AG08396 (cell line): ENCODE measurements around the gene METTL15.
"Not testable (repeated sequence)": the region's sequence is repeated elsewhere in the genome, so short reads cannot be mapped to it uniquely, and the experiment has no call there.

ENCODE experiments used
- DNase-seq: peaks from one replicate; pipeline ENCODE4 v3.0.0; 2012; ENCODE audit warnings: low spot score, mixed read lengths

Gene METTL15, protein sequence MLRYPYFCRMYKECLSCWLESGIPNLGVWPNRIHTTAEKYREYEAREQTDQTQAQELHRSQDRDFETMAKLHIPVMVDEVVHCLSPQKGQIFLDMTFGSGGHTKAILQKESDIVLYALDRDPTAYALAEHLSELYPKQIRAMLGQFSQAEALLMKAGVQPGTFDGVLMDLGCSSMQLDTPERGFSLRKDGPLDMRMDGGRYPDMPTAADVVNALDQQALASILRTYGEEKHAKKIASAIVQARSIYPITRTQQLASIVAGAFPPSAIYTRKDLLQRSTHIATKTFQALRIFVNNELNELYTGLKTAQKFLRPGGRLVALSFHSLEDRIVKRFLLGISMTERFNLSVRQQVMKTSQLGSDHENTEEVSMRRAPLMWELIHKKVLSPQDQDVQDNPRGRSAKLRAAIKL

GRCh38 chr11:28107750-28108618, at the start of gene METTL15, which contains the start of gene KIF18A:
Gene METTL15 (plus strand): TSS chr11:28108388. CDS start chr11:28113335, 4,947 bp downstream.
Gene KIF18A (minus strand): TSS chr11:28108156. CDS start chr11:28097947, 10,209 bp downstream.
- peak; percentile 92 for DNase-seq

DNA sequence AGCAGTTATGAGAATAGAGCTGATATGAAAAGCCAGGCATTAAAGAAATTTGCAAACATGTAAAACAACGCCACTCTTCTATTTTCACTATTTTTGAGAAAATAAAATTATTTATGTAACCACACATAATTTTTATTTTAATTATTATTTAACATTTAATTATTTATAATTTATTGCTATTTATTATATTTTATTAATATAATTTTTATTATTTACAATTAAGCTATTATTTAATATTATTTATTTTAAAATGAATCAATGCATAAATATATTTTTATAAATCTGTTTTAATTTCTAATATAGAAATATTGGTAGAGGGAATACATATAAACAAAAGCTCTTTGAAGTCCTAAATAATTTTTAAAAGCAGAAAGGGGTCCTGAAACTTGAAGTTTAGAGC, 36.9 kb upstream of the METTL15 start:
- DNase-seq = no peak

DNA sequence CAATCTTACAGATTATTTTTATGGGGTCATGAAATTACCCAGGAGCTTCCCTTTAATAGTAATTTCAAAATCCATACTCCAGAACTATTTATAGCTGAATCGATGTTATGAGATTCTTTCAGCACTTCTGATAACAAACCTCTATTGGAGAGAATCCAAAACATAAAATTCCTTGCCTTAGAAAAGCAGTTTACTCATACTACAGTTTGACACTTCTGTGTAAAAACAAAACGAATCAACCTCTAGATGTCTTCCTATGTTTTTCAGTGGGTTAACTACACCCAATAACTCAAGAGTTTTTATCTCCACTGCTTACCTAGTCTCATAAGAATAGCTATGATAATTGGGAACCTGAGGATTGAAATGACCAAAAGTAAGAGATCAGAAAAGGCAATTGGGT, 35.9 kb upstream of the METTL15 start:
- no peak for DNase-seq

- DNase-seq = no peak
Measured at GRCh38 chr11:28077521-28077920, 30.7 kb upstream of the METTL15 start.

GRCh38 chr11:28083118-28083517, 25.1 kb upstream of the METTL15 start:
- DNase-seq = no peak

DNA sequence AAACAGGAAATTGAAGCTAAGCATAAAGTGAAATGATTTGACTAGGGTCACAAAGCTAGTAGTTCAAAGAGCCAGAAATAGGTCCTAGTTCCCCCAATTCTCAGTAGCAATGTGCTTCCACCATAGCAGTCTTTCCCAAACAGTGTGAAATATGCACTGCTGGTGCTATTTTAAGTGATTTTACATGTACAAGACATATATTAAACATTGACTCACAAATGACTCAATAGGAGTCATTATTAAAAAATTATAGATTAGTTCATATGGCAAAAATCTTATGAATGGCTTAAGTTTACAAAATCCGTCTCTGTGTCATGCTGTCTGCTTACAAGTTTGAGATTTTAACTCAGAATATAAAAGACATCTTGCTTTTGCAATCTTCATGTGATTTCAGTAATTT, 21.6 kb upstream of the METTL15 start:
- DNase-seq = peak; percentile 1

- DNase-seq = not testable (repeated sequence)
Measured at GRCh38 chr11:28087192-28087591, 21.0 kb upstream of the METTL15 start.

GRCh38 chr11:28087693-28088092, 20.5 kb upstream of the METTL15 start:
- DNase-seq = not testable (repeated sequence)

GRCh38 chr11:28089378-28089777, 18.8 kb upstream of the METTL15 start:
- no peak for DNase-seq

- no peak for DNase-seq
Measured at GRCh38 chr11:28090052-28090749, 18.0 kb upstream of the METTL15 start.

DNA sequence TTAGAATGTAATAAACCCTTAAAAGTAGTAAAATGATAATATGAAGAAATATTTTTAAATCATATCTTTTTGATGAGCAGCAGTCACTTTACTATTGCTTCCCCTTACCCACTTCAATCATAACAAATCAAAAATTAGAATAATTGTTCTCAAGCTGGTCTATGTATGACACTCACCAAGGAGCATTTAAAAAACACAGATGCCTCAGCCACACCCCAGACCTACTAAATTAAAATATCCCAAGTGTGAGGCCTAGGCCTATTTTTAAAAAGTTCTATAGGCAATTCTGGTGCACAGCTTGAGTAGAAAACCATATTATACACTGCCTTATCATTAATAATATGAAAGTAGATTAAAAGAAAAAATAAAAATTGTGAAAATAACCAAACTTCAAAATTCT, 15.4 kb upstream of the METTL15 start:
- no peak for DNase-seq

- no peak for DNase-seq
Measured at GRCh38 chr11:28098257-28098656, 9.9 kb upstream of the METTL15 start.

- DNase-seq = no peak
Measured at GRCh38 chr11:28099715-28100114, 8.5 kb upstream of the METTL15 start.

- DNase-seq = no peak
Measured at GRCh38 chr11:28100665-28101064, 7.5 kb upstream of the METTL15 start.

- DNase-seq = not testable (repeated sequence)
Measured at GRCh38 chr11:28102300-28102699, 5.9 kb upstream of the METTL15 start.

DNA sequence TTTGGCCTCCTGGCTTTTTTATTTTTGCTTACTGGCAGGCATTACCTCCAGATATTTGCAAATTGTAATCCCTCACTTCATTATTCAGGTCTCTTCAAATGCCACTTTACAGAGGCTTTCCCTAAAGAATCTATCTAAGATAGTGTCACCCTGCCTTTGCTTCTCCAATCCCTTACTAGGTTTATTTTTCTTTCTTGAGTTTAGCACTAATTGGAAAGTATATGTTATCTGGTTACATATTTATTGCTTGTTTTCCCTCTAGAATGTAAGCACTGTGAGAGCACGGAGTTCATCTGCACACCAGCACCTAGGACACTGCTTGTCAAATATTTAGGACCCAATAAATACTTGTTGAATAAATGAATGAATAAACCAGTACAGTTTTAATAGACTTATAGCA, 3.8 kb upstream of the METTL15 start:
- no peak for DNase-seq

GRCh38 chr11:28104984-28105383, 3.2 kb upstream of the METTL15 start:
- DNase-seq = no peak

DNA sequence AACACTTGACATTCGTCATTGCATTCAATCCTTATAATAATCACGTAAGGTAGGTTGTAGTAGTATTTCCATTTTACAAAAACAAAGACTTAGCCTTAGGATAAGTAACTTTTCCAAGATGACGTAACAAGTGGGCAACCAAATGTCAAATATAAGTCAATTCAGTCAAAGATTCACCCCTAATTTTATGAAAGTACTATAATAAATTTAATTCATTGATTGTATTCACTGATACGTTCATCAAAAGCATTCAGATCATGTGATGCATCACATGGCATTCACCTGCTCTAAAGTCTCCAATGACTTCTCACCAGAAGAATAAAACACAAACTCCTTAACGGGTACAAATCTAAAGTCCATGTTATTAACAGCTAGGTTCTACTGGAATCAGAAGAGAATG, 2.3 kb upstream of the METTL15 start:
- no peak for DNase-seq

- no peak for DNase-seq
Measured at GRCh38 chr11:28106353-28107043, 1.7 kb upstream of the METTL15 start.

DNA sequence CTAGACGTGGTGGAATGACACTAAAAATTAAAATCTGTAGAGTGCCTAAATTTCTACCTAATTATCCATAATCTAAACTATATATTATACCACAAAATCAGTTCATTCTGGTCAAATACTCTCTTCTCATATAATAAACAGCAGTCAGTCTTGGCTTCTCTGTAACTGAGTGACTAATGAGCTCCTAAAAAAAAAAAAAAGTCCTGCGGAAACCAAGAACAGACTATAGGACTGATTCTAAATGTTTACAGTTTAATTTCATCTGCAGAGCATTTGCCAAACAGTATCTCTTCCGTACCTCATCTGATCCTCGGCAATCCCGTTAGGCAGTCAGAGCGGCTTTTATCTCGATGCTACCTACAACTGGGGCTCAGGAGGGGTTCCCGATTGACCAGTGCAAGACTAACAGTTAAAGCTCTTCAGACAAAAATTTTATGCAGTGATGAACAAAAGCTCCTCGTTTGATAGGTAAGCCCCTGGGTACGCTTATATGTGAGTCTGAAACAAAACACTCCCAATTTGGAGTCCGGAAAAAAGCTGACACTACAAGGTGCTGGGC, 918 bp upstream of the METTL15 start:
- DNase-seq = peak; percentile 6

GRCh38 chr11:28108958-28109357, 770 bp downstream of the METTL15 start:
- no peak for DNase-seq
